GOT3 (cell line): Measurements from ENCODE around the gene CFAP141.
"Not testable (repeated sequence)": the region's sequence is repeated elsewhere in the genome, so short reads cannot be mapped to it uniquely, and the experiment has no call there.

Experiments
- DNase-seq: peaks from one replicate; lab custom pipeline; 2025; ENCODE audit warnings: mixed read lengths; lab: John Stamatoyannopoulos, UW

CFAP141 gene

GRCh38 chr1:154208677-154209388, 2.7 kb upstream of the CFAP141 start:
- DNase-seq = no peak

GRCh38 chr1:154207262-154207661, 1.1 kb upstream of the CFAP141 start:
- DNase-seq = no peak

DNA sequence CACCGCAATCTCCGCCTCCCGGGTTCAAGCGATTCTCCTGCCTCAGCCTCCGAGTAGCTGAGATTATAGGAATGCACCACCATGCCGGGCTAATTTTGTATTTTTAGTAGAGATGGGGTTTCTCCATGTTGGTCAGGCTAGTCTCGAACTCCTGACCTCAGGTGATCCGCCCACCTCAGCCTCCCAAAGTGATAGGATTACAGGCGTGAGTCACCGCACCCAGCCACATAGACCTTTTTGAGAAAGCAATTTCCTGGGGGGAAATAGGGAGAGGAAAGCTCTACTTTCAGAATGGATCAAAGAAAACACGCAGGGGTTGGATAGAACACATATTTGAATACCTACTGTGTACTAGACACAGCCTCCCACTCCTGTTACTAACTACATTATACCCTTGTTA, 355 bp downstream of the CFAP141 start:
- not testable (repeated sequence) for DNase-seq

GRCh38 chr1:154199563-154199879, 6.6 kb downstream of the CFAP141 start:
- DNase-seq = no peak

DNA sequence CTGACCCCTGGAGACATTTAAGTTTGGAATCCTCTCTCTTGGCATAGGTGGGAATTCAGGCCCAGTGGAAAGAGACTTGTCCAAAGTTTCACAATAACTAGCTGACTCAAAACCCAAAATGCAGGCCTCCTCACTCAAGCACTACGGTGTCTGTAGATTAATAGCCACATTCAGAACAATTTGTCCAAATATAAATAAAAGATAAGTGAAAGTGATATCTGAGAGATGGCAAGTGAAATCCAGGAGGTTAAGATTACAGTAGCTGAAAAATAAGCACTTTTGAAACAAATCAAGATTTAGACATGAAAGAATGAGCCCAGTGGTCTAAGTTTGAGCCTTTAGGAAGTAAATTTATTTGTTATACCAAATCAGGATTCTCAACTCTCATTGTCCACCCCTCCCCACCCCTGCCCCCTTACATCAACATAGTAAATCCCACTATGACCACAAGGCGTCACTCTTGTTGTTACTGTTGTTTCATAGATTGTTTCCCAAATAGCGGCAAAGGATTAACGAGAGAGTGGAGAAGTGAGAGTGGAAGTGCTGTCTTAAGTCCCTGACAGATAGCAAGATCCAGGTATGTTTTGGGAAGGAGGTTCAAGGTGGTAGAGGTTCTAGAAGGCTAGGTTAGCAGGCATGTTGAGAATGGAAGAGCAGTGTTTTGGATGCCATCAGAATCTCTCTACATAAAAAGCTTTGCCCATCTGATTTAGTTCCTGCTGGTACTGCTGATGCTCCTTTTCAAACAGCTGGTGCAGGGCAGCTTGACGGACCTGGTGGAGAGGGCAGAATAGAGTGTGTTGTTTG, 7.2 kb downstream of the CFAP141 start:
- no peak for DNase-seq

DNA sequence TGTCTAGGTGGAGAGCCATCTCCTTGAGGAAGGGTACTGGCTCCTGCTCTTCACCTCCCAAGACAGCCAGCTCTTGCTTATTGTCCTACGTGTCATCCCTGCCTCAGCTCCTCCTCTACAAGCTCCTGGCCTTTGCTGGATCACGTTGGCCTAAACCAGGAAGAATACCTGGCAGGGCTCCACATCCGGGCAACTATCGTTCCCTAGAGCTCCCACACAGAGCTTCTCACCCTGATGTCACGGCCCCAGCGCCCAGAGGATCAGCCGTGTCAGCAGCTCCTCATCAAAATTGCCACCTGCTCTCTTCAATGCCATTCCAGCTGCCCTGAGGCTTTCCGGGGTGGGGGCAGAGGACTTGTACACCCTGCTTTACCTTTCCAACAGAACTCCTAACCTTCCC, 12.3 kb downstream of the CFAP141 start:
- DNase-seq = peak; percentile 10

DNA sequence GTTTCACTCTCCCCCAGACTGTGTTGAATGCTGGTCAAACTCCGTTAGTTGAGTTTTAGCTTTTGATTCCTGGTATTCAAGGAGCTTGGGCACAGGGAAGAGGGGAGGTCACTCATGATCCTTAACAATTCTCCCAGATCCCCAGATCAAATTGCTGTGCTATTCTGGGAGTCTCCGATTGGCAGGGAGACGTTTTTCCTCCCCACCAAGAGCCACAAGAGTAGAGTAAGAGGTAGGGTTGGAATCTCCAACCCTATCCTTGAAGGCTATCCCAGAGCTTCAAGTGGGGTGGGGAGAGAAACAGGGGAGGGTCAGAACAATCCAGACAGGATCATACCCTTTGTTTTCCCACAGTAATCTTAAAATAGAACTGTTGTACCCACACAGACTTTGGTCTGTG, 13.7 kb downstream of the CFAP141 start:
- DNase-seq = no peak

GRCh38 chr1:154191990-154192461, 14.1 kb downstream of the CFAP141 start, which contains the start of gene TPM3:
TSS of gene TPM3 (minus strand) at chr1:154192100. CDS start at chr1:154192018, 82 bp downstream.
- DNase-seq = no peak

GRCh38 chr1:154190550-154190949, 15.6 kb downstream of the CFAP141 start:
- no peak for DNase-seq

DNA sequence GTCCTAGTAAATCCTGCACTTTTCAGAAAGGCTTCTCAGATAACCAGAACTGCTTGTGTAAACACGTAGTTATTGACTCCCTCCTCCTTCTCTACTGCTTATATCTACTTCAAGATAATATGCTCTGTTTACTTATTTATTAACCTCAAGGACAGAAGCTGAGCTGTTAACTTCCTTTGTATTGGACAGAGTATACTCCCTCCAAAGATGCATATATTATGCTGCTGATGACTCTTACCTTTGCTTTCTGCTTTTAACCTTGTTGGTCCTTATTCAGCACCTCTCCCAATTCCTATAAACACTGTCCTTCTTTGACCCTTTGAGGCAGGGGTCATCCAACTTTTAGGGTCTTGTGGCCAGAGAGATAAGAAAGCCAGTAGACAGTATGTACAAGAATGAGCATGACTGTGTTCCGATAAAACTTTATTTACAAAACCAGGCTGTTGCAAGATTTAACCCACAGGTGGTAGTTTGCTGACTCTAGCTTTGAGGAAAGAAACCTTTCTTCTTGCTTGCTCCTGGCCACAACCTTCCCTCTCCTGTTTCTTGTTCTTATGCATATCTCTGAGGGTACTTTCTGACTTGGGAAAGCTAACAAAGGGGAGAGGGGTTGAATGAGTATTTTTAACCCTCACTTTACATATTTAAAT, 19.2 kb downstream of the CFAP141 start:
- DNase-seq = no peak

DNA sequence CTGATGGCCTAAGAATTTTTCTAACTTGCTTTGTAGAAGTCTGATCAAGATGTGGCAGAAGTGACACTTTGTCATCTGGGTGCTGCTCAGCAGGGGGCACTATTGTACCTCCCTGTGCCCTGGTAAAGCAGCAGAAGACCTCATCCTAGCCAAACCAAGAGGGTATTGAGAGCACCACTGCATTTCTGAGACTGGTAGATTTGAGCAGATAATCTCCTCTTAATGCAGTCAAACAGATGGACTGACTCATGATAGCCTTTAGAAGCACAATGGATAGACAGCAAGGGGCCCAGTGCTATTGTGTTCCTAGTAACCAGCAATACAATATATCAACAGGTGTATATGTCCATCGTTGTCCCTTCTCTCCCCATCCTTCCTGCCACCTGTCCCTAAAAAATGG, 20.0 kb downstream of the CFAP141 start:
- no peak for DNase-seq

DNA sequence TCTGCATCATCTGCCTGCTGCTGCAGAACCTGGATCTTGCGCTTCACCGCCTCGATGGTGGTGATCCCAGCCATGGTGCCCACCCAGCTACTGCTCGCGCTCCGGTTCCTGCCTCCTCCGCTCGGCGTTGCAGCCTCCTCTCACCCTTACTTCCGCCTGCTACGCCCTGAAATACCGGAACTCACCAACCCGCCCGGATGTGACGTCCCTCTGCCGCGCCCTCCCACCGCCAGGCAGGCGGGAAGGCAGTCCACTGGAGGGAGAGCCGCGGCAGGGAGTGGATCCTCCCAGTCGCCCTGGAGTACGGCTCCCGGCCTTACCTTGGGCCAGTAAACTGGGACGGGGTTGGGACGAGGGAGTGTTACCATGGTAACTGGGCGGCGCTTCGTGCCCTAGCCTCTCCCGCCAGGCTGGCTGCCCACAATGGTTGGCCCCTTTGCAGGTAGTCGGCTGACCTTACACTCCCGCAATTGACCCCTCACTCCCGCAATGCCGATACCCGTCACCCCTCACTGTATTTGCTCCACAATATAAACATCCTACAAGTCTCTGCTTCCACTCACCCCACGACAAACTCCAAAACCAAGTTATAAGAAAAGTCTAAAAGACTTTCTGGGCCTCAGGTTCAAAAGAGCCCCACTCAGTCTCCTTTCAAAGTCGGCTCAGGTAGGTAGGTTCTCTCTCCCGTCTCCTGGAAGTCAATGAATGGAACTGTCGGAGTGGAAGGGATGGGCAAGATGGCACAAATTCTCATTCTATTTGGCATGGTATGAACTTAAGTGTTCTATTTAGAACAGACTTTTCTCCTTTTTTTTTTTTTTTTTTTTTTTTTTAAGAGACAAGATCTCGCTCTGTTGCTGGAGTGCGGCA, 22.9 kb downstream of the CFAP141 start:
- DNase-seq = peak; percentile 89

DNA sequence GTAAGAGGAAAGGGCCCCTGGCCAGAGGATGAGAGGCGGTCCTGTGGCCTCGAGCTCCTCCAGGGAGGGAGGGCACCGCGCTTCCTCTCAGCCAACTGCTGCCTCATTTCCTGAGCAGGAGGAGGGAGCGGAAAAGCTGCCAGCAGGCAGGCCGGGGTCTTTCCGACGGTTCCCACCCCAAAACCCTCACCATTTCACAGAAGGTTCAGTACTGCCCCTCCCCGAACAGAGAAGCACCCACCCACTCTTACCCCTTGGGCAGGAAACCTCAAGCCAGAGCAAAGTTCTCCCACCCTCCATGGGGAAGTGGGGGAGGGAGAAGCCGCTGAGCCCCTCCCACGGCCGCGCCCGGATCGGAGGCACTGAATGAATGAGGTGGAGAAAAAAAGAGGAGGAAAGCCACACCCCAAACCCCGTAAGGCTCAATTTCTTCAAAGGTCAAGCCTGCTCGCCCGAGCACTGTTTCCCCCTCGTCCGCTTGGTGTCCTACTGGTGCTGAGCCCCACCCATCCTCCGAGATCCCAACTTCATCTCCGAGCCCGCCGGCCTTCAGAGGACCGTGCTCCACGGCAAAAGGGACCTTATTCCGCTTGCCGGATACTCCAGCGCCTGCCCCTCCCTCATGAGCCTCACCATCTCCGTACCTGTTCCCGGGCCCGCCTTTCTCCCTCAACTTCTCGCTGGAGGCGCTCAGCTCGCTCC, 23.6 kb downstream of the CFAP141 start:
- DNase-seq = peak; percentile 30

GRCh38 chr1:154181944-154182343, 24.2 kb downstream of the CFAP141 start:
- no peak for DNase-seq

DNA sequence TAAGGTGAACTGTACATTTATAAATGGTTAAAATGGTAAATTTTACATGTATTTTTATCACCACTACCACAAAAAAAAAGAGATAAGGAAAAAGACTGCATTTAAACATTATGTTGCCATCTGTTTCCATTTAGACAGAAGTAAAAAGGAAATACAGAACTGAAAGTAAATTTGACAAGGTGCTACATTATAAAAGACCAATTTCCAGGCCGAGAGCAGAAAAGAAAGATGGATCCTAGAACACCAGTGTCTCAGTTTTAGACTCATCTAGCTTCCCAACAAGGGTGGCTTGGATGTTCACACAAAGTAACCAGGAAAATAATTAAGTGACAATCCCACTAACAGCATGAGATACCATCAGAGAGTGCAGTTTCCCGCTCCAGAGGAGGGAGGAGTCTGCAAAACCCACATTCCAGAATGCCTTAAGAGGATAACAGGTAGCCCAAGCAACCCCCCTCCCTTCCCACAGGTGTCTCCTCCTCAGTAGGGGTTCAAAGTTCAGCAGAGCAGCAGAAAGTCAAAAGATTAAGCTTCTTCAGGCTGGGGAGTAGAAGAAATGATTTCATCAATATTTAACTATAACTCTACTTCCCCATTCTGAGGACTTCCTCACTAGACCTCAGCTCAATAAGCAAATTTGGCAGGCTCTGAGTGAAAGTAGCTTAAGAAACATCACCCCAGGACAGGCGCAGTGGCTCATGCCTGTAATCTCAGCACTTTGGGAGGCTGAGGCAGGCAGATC, 26.0 kb downstream of the CFAP141 start:
- no peak for DNase-seq

GRCh38 chr1:154178911-154179811, 27.0 kb downstream of the CFAP141 start:
- no peak for DNase-seq

- no peak for DNase-seq
Measured at GRCh38 chr1:154178013-154178412, 28.1 kb downstream of the CFAP141 start.

GRCh38 chr1:154176337-154176736, 29.8 kb downstream of the CFAP141 start:
- no peak for DNase-seq

DNA sequence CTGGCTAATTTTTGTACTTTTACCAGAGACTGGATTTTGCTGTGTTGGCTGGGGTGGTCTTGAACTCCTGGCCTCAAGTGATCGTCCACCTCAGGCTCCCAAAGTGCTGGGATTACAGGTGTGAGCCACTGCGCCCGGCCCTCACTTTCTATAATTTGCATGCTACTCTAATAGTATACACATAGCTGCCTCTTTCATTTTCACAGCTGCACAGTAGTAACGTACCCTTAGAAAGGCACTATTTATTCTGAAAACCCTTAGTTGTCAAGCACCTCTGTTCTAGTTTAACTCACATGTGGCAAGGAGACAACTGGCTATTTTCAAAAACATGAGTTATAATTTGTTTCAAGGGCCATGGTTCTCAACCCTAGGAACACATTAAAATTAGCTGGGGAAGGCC, 31.5 kb downstream of the CFAP141 start:
- no peak for DNase-seq
